GM12878 (cell line): ENCODE measurements around the gene TRUB2. TPM values are rescaled to one million over a fixed set of nuclear protein-coding genes. Genes with fewer than 3 reads are reported as not detected.

ENCODE experiments used
- ATAC-seq: fragments of 200-7000 bp; cut with Tn5 transposase; 3 replicates; pipeline ENCODE4 v1.9.1; 2020; ENCODE audit warnings: mild to moderate bottlenecking, moderate library complexity
- BruUV-seq: library from RNA; stranded (reverse); fragments of 400-500 nt; replicated peaks from 2 replicates; lab custom pipeline; 2021; lab: Mats Ljungman, UMichigan
- CTCF ChIA-PET: fragments of 300-600 bp; sonication (Branson Sonifier 250); formaldehyde crosslinking; extraction: SDS; loops from one replicate; lab custom pipeline; 2021; ENCODE audit warnings: inconsistent platforms; lab: Yijun Ruan, JAX
- POLR2A ChIA-PET: fragments of 350-600 bp; formaldehyde crosslinking; extraction: SDS; loops from one replicate; lab custom pipeline; 2021; ENCODE audit warnings: inconsistent platforms; lab: Charles Lee
- RAD21 ChIA-PET: fragments of 300-600 bp; sonication (Branson Sonifier 250); formaldehyde crosslinking; loops from one replicate; lab custom pipeline; 2023; ENCODE audit warnings: antibody characterized with exemption; ENCODE audit not compliant: unreplicated experiment; lab: Charles Lee
- SMC1A ChIA-PET: fragments of 300-600 bp; sonication (Branson Sonifier 250); formaldehyde crosslinking; loops from one replicate; lab custom pipeline; 2023; ENCODE audit not compliant: unreplicated experiment, uncharacterized antibody; lab: Charles Lee
- DNase-seq: peaks from one replicate; pipeline ENCODE4 v3.0.0-alpha.2; 2011; ENCODE audit warnings: low read depth, low spot score
- FAIRE-seq: peaks from 3 replicates; lab custom pipeline; 2011; peaks lifted over from hg19 to GRCh38; lab: Jason Lieb, UNC
- H2AFZ ChIP-seq: 2 replicates; pipeline ENCODE4 v1.6.0; 2011; ENCODE audit warnings: low read depth, low read length, control low read depth; ENCODE audit not compliant: control insufficient read depth
- H3K27ac ChIP-seq: 2 replicates; pipeline ENCODE4 v1.5.1; 2011; ENCODE audit warnings: control low read depth; ENCODE audit not compliant: control insufficient read depth, insufficient read depth
- H3K27me3 ChIP-seq, 2 experiments: replicated peaks in 1 of 2; 2 replicates each; pipeline versions ENCODE4 v1.6.0 to v1.6.1; 2011; ENCODE audit warnings: low read length in 1 of 2; ENCODE audit not compliant: control insufficient read depth in 2 of 2, insufficient read depth in 2 of 2
- H3K36me3 ChIP-seq, 2 experiments: 2 replicates each; pipeline ENCODE4 v1.5.1; 2011; ENCODE audit warnings: low read length in 1 of 2; ENCODE audit not compliant: control insufficient read depth in 2 of 2, insufficient read depth in 2 of 2
- H3K4me1 ChIP-seq: 2 replicates; pipeline ENCODE4 v1.6.1; 2011; ENCODE audit warnings: mild to moderate bottlenecking, low read length, moderate library complexity, mixed read lengths; ENCODE audit not compliant: control insufficient read depth, insufficient read depth
- H3K4me2 ChIP-seq: 2 replicates; pipeline ENCODE4 v1.6.0; 2011; ENCODE audit warnings: control low read depth; ENCODE audit not compliant: control insufficient read depth, insufficient read depth
- H3K4me3 ChIP-seq: fragments of 200-600 bp; sonication (generic); 2 replicates; pipeline ENCODE4 v1.5.1; 2016
- H3K79me2 ChIP-seq: 2 replicates; pipeline ENCODE4 v1.6.0; 2011; ENCODE audit warnings: low read length; ENCODE audit not compliant: control insufficient read depth, insufficient read depth
- H3K9ac ChIP-seq: 2 replicates; pipeline ENCODE4 v1.8.0; 2011; ENCODE audit warnings: low read length, control low read depth, mixed read lengths; ENCODE audit not compliant: control insufficient read depth, insufficient read depth
- H3K9me3 ChIP-seq: replicated peaks from 3 replicates; pipeline ENCODE4 v1.5.1; 2011; ENCODE audit warnings: mild to moderate bottlenecking, low read length; ENCODE audit not compliant: control insufficient read depth, insufficient read depth
- H4K20me1 ChIP-seq: 2 replicates; pipeline ENCODE4 v1.6.0; 2011; ENCODE audit not compliant: control insufficient read depth, insufficient read depth
- BHLHE40 ChIP-seq, 2 experiments: fragments of 450-650 bp in 1 of 2; IDR thresholded peaks; 2 replicates each; pipeline ENCODE4 v1.6.1; 2011 to 2017; ENCODE audit warnings: low read depth in 2 of 2, borderline replicate concordance in 1 of 2, improper control_type of control experiment in 1 of 2, low read length in 1 of 2, mild to moderate bottlenecking in 1 of 2
- BMI1 ChIP-seq: fragments of 450-650 bp; IDR thresholded peaks from 2 replicates; pipeline ENCODE4 v1.6.1; 2016; ENCODE audit warnings: mild to moderate bottlenecking, moderate library complexity, borderline replicate concordance
- CBX3 ChIP-seq: fragments of 200-600 bp; sonication (generic); IDR thresholded peaks from 2 replicates; pipeline ENCODE4 v1.6.1; 2016; ENCODE audit warnings: low read depth, borderline replicate concordance
- CEBPZ ChIP-seq: fragments of 150-350 bp; IDR thresholded peaks from 2 replicates; pipeline ENCODE4 v1.6.1; 2016; ENCODE audit warnings: low read depth, low read length
- CHD1 ChIP-seq: IDR thresholded peaks from 2 replicates; pipeline ENCODE4 v1.6.1; 2012; ENCODE audit warnings: low read depth, low read length, improper control_type of control experiment
- DPF2 ChIP-seq: fragments of 450-650 bp; IDR thresholded peaks from 2 replicates; pipeline ENCODE4 v1.6.1; 2017; ENCODE audit warnings: mild to moderate bottlenecking
- ESRRA ChIP-seq: IDR thresholded peaks from 2 replicates; pipeline ENCODE4 v1.6.1; 2012; ENCODE audit warnings: mild to moderate bottlenecking, low read length, improper control_type of control experiment
- GABPA ChIP-seq: IDR thresholded peaks from 2 replicates; pipeline ENCODE4 v1.6.1; 2014; ENCODE audit warnings: antibody characterized with exemption, low read depth, mild to moderate bottlenecking, inconsistent platforms
- JUNB ChIP-seq: IDR thresholded peaks from 2 replicates; pipeline ENCODE4 v1.6.1; 2016; ENCODE audit warnings: antibody characterized with exemption, mild to moderate bottlenecking
- MEF2A ChIP-seq: IDR thresholded peaks from 2 replicates; pipeline ENCODE4 v1.6.1; 2011; ENCODE audit warnings: low read depth, mild to moderate bottlenecking, low read length, moderate library complexity; ENCODE audit not compliant: insufficient read depth
- NR2C1 ChIP-seq: fragments of 450-650 bp; IDR thresholded peaks from 2 replicates; pipeline ENCODE4 v1.6.1; 2017; ENCODE audit warnings: antibody characterized with exemption, mild to moderate bottlenecking, moderate library complexity
- NRF1 ChIP-seq: conservative IDR thresholded peaks from 2 replicates; pipeline ENCODE4 v1.6.1; 2011; ENCODE audit warnings: mild to moderate bottlenecking, low read depth, low read length, improper control_type of control experiment
- POU2F2 ChIP-seq: IDR thresholded peaks from 3 replicates; pipeline ENCODE4 v1.6.1; 2011; ENCODE audit warnings: low read depth, mild to moderate bottlenecking, low read length, borderline replicate concordance
- SUZ12 ChIP-seq: fragments of 200-600 bp; sonication (generic); IDR thresholded peaks from one replicate; pipeline ENCODE4 v1.6.1; 2018; ENCODE audit warnings: antibody characterized with exemption, mild to moderate bottlenecking; ENCODE audit not compliant: unreplicated experiment
- TARDBP ChIP-seq: IDR thresholded peaks from 2 replicates; pipeline ENCODE4 v1.6.1; 2016; ENCODE audit warnings: borderline replicate concordance
- ZNF622 ChIP-seq: fragments of 450-650 bp; IDR thresholded peaks from 2 replicates; pipeline ENCODE4 v1.6.1; 2017; ENCODE audit warnings: mild to moderate bottlenecking, inconsistent platforms
- WGBS: methylation state at CpG from one replicate; pipeline ENCODE4 v1.1.6; 2016; ENCODE audit warnings: low lambda C conversion rate; ENCODE audit not compliant: insufficient replicate concordance, insufficient coverage; ENCODE audit errors: missing lambda C conversion rate; 5-methylcytosine and 5-hydroxymethylcytosine counted together
- in situ Hi-C: fragments of 300-500 bp; cut with MboI; formaldehyde crosslinking; loops from 9 replicates; pipeline ENCODE4 v1.14.3; 2018; ENCODE audit warnings: mixed read lengths
- intact Hi-C: fragments of 100-400 bp; cut with micrococcal nuclease; formaldehyde crosslinking; loops from one replicate; pipeline ENCODE4 v1.14.2; 2022; ENCODE audit not compliant: unreplicated experiment
- polyA plus RNA-seq, 11 experiments: library from polyadenylated mRNA; depleted of rRNA in 4 of 11; unstranded in 6 of 11; stranded (reverse) in 5 of 11; fragments of >200 nt; fragmentation: Nextera tagmentation in 4 of 11; fragmentation: Illumina TruSeq in 1 of 11; extraction: Ambion mirVana in 4 of 11; extraction: Trizol in 1 of 11; gene quantifications; 1 replicate in 1 of 11; 2 replicates in 10 of 11; pipeline versions ENCODE4 v1.2.1 to v1.2.3, GENCODE V29; 2011 to 2016; ENCODE audit warnings: inconsistent platforms in 2 of 11, missing spikeins in 2 of 11, low read depth in 1 of 11
- total RNA-seq, 4 experiments: library from RNA; depleted of rRNA in 3 of 4; stranded (reverse); fragments of >200 nt in 3 of 4; fragmentation: Illumina TruSeq in 1 of 4; extraction: Trizol in 1 of 4; gene quantifications; 2 replicates each; pipeline versions ENCODE4 v1.2.1 to v1.2.3, GENCODE V29; 2013 to 2021
- TF ChIP-seq, protein P1 (sequence below): IDR thresholded peaks from 2 replicates; pipeline ENCODE4 v1.6.1; 2012; ENCODE audit warnings: low read depth, low read length, improper control_type of control experiment
- TF ChIP-seq, protein P2 (sequence below), 3 experiments: IDR thresholded peaks in 2 of 3; conservative IDR thresholded peaks in 1 of 3; 2 replicates each; pipeline ENCODE4 v1.5.1; 2011; ENCODE audit warnings: low read depth in 3 of 3, low read length in 3 of 3, mild to moderate bottlenecking in 3 of 3, control low read depth in 2 of 3, moderate library complexity in 2 of 3, inconsistent platforms in 1 of 3, mixed read lengths in 1 of 3; ENCODE audit not compliant: control insufficient read depth in 2 of 3, insufficient read depth in 1 of 3; ENCODE audit errors: extremely low read depth in 1 of 3
- TF ChIP-seq, protein P3 (sequence below): IDR thresholded peaks from 2 replicates; pipeline ENCODE4 v1.6.1; 2011; ENCODE audit warnings: borderline replicate concordance, low read depth, mild to moderate bottlenecking, moderate library complexity, mixed read lengths, low read length; ENCODE audit not compliant: insufficient read depth; ENCODE audit errors: extremely low read length

The TRUB2 gene
- total and polyA plus RNA-seq, 10 of the 15 experiments (the other 5 are each of a cell fraction or from before 2014, with no cell fraction given) = 2.8 to 70.5 (median 37.2) TPM

- CTCF ChIA-PET = interaction anchor here (0.7 to 2.5 kb wide), 2 partner anchors 9 to 506 kb away, joined by 4 to 9 read pairs; no protein-coding TSS in a partner anchor
- Histone ChIP-seq H3K9me3 (no peaks in the 10 kb centered on the region), H3K9ac (no peak overlapping the region), H3K4me2 (no peak overlapping the region), H3K27ac (no peak overlapping the region), H4K20me1 (no peaks in the 10 kb centered on the region), H3K79me2 (no peaks in the 10 kb centered on the region), H2AFZ (no peak overlapping the region), H3K4me3 (no peak overlapping the region), H3K27me3 (no peaks in the 10 kb centered on the region), H3K36me3 (peaks cover 7 to 9% of the 10 kb centered on the region in 2 experiments), H3K4me1 (no peaks in the 10 kb centered on the region)
- BruUV-seq = no TSS peak
- ATAC-seq (no peak), FAIRE-seq (no peak), DNase-seq (no peak)
- WGBS = 96% methylated on average over 9 of the region's 9 CpGs
- RAD21 ChIA-PET = no interaction called here
- in situ Hi-C loops (no loop called here), intact Hi-C loops (no loop called here)
- POLR2A ChIA-PET = no interaction called here
- SMC1A ChIA-PET = no interaction called here
- TF ChIP-seq NR2C1 = no peak
- TF ChIP-seq JUNB = no peak
- no peak for TF ChIP-seq BHLHE40 (IDR thresholded peaks at IDR 0.05; ENCODE audit: borderline replicate concordance in 1 of 2, low read depth in 2 of 2, low read length in 1 of 2)
- no peak for TF ChIP-seq SUZ12
- no peak for TF ChIP-seq TARDBP
- no peak for TF ChIP-seq CEBPZ
- TF ChIP-seq CHD1 = no peak
- TF ChIP-seq BMI1 = no peak
- no peak for TF ChIP-seq ZNF622
- TF ChIP-seq NRF1 = no peak
- TF ChIP-seq ESRRA = no peak
- TF ChIP-seq POU2F2 = no peak
- TF ChIP-seq, protein P1, sequence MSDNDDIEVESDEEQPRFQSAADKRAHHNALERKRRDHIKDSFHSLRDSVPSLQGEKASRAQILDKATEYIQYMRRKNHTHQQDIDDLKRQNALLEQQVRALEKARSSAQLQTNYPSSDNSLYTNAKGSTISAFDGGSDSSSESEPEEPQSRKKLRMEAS = no peak
- TF ChIP-seq, protein P2, sequence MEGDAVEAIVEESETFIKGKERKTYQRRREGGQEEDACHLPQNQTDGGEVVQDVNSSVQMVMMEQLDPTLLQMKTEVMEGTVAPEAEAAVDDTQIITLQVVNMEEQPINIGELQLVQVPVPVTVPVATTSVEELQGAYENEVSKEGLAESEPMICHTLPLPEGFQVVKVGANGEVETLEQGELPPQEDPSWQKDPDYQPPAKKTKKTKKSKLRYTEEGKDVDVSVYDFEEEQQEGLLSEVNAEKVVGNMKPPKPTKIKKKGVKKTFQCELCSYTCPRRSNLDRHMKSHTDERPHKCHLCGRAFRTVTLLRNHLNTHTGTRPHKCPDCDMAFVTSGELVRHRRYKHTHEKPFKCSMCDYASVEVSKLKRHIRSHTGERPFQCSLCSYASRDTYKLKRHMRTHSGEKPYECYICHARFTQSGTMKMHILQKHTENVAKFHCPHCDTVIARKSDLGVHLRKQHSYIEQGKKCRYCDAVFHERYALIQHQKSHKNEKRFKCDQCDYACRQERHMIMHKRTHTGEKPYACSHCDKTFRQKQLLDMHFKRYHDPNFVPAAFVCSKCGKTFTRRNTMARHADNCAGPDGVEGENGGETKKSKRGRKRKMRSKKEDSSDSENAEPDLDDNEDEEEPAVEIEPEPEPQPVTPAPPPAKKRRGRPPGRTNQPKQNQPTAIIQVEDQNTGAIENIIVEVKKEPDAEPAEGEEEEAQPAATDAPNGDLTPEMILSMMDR (IDR thresholded peaks at IDR 0.05 in 2 of 3, conservative IDR thresholded peaks at IDR 0.05 in 1 of 3; ENCODE audit: control insufficient read depth in 2 of 3, extremely low read depth in 1 of 3, insufficient read depth in 1 of 3, low read depth in 3 of 3, low read length in 3 of 3) = no peak
- TF ChIP-seq, protein P3, sequence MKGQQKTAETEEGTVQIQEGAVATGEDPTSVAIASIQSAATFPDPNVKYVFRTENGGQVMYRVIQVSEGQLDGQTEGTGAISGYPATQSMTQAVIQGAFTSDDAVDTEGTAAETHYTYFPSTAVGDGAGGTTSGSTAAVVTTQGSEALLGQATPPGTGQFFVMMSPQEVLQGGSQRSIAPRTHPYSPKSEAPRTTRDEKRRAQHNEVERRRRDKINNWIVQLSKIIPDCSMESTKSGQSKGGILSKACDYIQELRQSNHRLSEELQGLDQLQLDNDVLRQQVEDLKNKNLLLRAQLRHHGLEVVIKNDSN = no peak
- no peak for TF ChIP-seq MEF2A
- TF ChIP-seq GABPA = no peak
- TF ChIP-seq CBX3 = no peak
- no peak for TF ChIP-seq DPF2
Measured at GRCh38 chr9:128259156-128259555, 63.1 kb downstream of the TRUB2 start.
